Keratinocyte (primary cell): ENCODE measurements around the gene JPH2. TPM values are rescaled to one million over a fixed set of nuclear protein-coding genes. Genes with fewer than 3 reads are reported as not detected.

ENCODE experiments used
- DNase-seq: peaks from one replicate; pipeline ENCODE4 v3.0.0-alpha.2; 2011; ENCODE audit warnings: low read depth, missing footprints, low spot score
- FAIRE-seq: peaks from 2 replicates; lab custom pipeline; 2011; peaks lifted over from hg19 to GRCh38; lab: Jason Lieb, UNC
- H2AFZ ChIP-seq: 2 replicates; pipeline ENCODE4 v1.6.0; 2012; ENCODE audit warnings: low read length, control low read depth, inconsistent platforms; ENCODE audit not compliant: control insufficient read depth
- H3K27ac ChIP-seq: 2 replicates; pipeline ENCODE4 v1.5.1; 2011; ENCODE audit warnings: low read length; ENCODE audit not compliant: control insufficient read depth, insufficient read depth
- H3K27me3 ChIP-seq: 3 replicates; pipeline ENCODE4 v1.6.0; 2011; ENCODE audit warnings: low read length; ENCODE audit not compliant: control insufficient read depth, insufficient read depth; ENCODE audit errors: extremely low read depth
- H3K36me3 ChIP-seq, 2 experiments: 2 replicates in 1 of 2; 3 replicates in 1 of 2; pipeline ENCODE4 v1.5.1; 2011; ENCODE audit warnings: low read length in 2 of 2, mild to moderate bottlenecking in 1 of 2; ENCODE audit not compliant: control insufficient read depth in 2 of 2, insufficient read depth in 2 of 2; ENCODE audit errors: extremely low read depth in 1 of 2
- H3K4me1 ChIP-seq: 3 replicates; pipeline ENCODE4 v1.5.1; 2011; ENCODE audit warnings: low read length; ENCODE audit not compliant: control insufficient read depth, insufficient read depth; ENCODE audit errors: extremely low read depth
- H3K4me2 ChIP-seq: 3 replicates; pipeline ENCODE4 v1.6.0; 2011; ENCODE audit warnings: low read depth, low read length; ENCODE audit not compliant: control insufficient read depth, insufficient read depth; ENCODE audit errors: extremely low read depth
- H3K4me3 ChIP-seq, 3 experiments: fragments of 200-600 bp in 1 of 3; sonication (generic) in 1 of 3; 2 replicates in 2 of 3; 3 replicates in 1 of 3; pipeline ENCODE4 v1.5.1; 2011 to 2016; ENCODE audit warnings: low read length in 3 of 3, mild to moderate bottlenecking in 3 of 3, control low read depth in 2 of 3, inconsistent platforms in 1 of 3, low read depth in 1 of 3, mixed read lengths in 1 of 3, mixed run types in 1 of 3, moderate library complexity in 1 of 3; ENCODE audit not compliant: control insufficient read depth in 2 of 3, insufficient read depth in 2 of 3; ENCODE audit errors: extremely low read depth in 1 of 3
- H3K79me2 ChIP-seq: 2 replicates; pipeline ENCODE4 v1.6.0; 2012; ENCODE audit warnings: low read length; ENCODE audit not compliant: control insufficient read depth, insufficient read depth
- H3K9ac ChIP-seq: 3 replicates; pipeline ENCODE4 v1.6.0; 2011; ENCODE audit warnings: low read length; ENCODE audit not compliant: control insufficient read depth, insufficient read depth; ENCODE audit errors: extremely low read depth
- H3K9me1 ChIP-seq: 3 replicates; pipeline ENCODE4 v1.6.0; 2011; ENCODE audit warnings: low read length; ENCODE audit not compliant: control insufficient read depth, insufficient read depth; ENCODE audit errors: extremely low read depth
- H3K9me3 ChIP-seq: 2 replicates; pipeline ENCODE4 v1.5.1; 2012; ENCODE audit warnings: low read depth, low read length; ENCODE audit not compliant: control insufficient read depth
- H4K20me1 ChIP-seq: 3 replicates; pipeline ENCODE4 v1.6.0; 2011; ENCODE audit warnings: low read length; ENCODE audit not compliant: control insufficient read depth, insufficient read depth; ENCODE audit errors: extremely low read depth
- CTCF ChIP-seq, 3 experiments: IDR thresholded peaks in 1 of 3; conservative IDR thresholded peaks in 1 of 3; optimal IDR thresholded peaks in 1 of 3; 2 replicates in 2 of 3; 3 replicates in 1 of 3; pipeline versions ENCODE3 to v1.5.1; 2011; ENCODE audit warnings: low read length in 3 of 3, mild to moderate bottlenecking in 3 of 3, moderate library complexity in 2 of 3, control low read depth in 1 of 3, inconsistent platforms in 1 of 3; ENCODE audit not compliant: insufficient read depth in 2 of 3; ENCODE audit errors: extremely low read depth in 1 of 3
- EZH2 ChIP-seq: IDR thresholded peaks from one replicate; pipeline ENCODE4 v1.6.1; 2012; ENCODE audit warnings: inconsistent platforms, mild to moderate bottlenecking, low read length, moderate library complexity
- dilution Hi-C: fragments of 300-500 bp; cut with MboI; formaldehyde crosslinking; loops from one replicate; pipeline ENCODE4 v1.7.0; 2020; ENCODE audit warnings: low sequenced_read_pairs; ENCODE audit not compliant: extremely low pct_ligation_motif_present
- polyA plus RNA-seq, 5 experiments: library from polyadenylated mRNA; depleted of rRNA in 3 of 5; stranded (reverse) in 3 of 5; stranded (forward) in 1 of 5; unstranded in 1 of 5; fragments of >200 nt; gene quantifications; 1 replicate in 1 of 5; 2 replicates in 3 of 5; 3 replicates in 1 of 5; pipeline versions ENCODE4 v1.2.1 to v1.2.3, GENCODE V29; 2011 to 2012; ENCODE audit warnings: missing spikeins in 2 of 5, low read depth in 1 of 5, low replicate concordance in 1 of 5

Gene JPH2
- polyA plus RNA-seq, 1 donor (not counting 4 experiments of a cell fraction or from before 2014, with no cell fraction given) = 2.5 TPM

DNA sequence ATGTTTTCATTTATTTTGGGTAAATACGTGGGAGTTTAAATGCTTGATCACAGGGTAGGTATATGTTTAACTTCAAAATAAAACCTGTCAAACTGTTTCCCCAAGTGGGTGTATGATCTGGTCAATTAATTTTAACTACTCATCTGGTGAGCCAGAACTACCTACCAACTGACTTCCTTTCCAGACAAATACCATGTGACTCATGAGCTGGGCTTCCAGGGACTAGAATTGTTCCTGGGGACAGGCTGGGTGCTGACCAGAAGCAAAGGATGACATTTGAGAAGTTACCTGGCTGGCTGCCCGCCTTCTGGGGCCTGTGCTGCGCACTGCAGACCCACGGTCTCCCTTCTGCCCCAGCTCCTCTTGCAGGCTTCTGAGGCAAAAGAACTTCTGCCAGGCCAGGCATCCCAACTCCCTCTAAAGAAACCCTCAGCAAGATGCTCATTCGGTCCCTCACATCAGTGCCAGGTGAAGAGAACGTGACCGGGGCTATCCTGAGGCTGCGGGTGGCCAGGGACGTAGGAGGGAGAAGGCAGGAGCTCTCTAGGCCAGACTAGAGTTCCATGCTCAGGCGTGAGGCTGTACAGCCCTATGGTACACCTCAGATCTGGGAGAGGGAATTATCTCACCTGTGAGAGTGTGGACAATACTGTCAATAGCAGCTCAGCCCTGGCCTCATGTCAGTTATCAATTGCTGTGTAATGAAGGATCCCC lies 103.6 kb downstream of the JPH2 start:
- dilution Hi-C loops = no loop called here
- H3K4me2 ChIP-seq = no peak overlapping the region
- no peaks in the 10 kb centered on the region for H3K9me1 ChIP-seq
- peaks cover 8% of the 10 kb centered on the region for H3K4me1 ChIP-seq
- H3K36me3 ChIP-seq = no peaks in the 10 kb centered on the region
- H3K9ac ChIP-seq = no peak overlapping the region
- H3K4me3 ChIP-seq = no peak overlapping the region
- H3K27ac ChIP-seq = no peak overlapping the region
- FAIRE-seq (no peak), DNase-seq (no peak)
- no peaks in the 10 kb centered on the region for H3K79me2 ChIP-seq
- H3K27me3 ChIP-seq = no peaks in the 10 kb centered on the region
- TF ChIP-seq CTCF (optimal IDR thresholded peaks at IDR 0.05 in 1 of 3, IDR thresholded peaks at IDR 0.05 in 1 of 3, conservative IDR thresholded peaks at IDR 0.05 in 1 of 3; ENCODE audit: extremely low read depth in 1 of 3, insufficient read depth in 2 of 3, low read length in 3 of 3) (no peak), EZH2 (no peak)
- H4K20me1 ChIP-seq = no peaks in the 10 kb centered on the region
- no peak overlapping the region for H2AFZ ChIP-seq
- H3K9me3 ChIP-seq = no peaks in the 10 kb centered on the region

- dilution Hi-C loops = no loop called here
- H3K9ac ChIP-seq = no peak overlapping the region
- no peaks in the 10 kb centered on the region for H3K79me2 ChIP-seq
- H3K9me3 ChIP-seq = no peaks in the 10 kb centered on the region
- DNase-seq = no peak
- H4K20me1 ChIP-seq = no peaks in the 10 kb centered on the region
- TF ChIP-seq EZH2 (no peak), CTCF (optimal IDR thresholded peaks at IDR 0.05 in 1 of 3, IDR thresholded peaks at IDR 0.05 in 1 of 3, conservative IDR thresholded peaks at IDR 0.05 in 1 of 3; ENCODE audit: extremely low read depth in 1 of 3, insufficient read depth in 2 of 3, low read length in 3 of 3) (no peak)
- H3K27ac ChIP-seq = no peak overlapping the region
- no peaks in the 10 kb centered on the region for H3K9me1 ChIP-seq
- H3K4me1 ChIP-seq = no peaks in the 10 kb centered on the region
- no peak for FAIRE-seq
- H3K4me3 ChIP-seq = no peak overlapping the region
- H3K4me2 ChIP-seq = no peak overlapping the region
- H3K36me3 ChIP-seq = no peaks in the 10 kb centered on the region
- no peaks in the 10 kb centered on the region for H3K27me3 ChIP-seq
- H2AFZ ChIP-seq = no peak overlapping the region
Observed at GRCh38 chr20:44081888-44082287, 105.1 kb downstream of the JPH2 start.
